C4-2B (cell line): ENCODE measurements around the gene EPHB4.

Experiments
- CTCF ChIP-seq: fragments of 450-650 bp; conservative IDR thresholded peaks from 2 replicates; pipeline ENCODE4 v1.5.1; 2017; ENCODE audit warnings: mild to moderate bottlenecking
- ZFX ChIP-seq: fragments of 450-650 bp; IDR thresholded peaks from 2 replicates; pipeline ENCODE4 v1.6.1; 2017

GRCh38 chr7:100808354-100808875 lies 18.9 kb downstream of the EPHB4 start:
- TF ChIP-seq CTCF (no peak), ZFX (no peak)
